Astrocyte (in vitro differentiated cells and primary cell): ENCODE results near the gene CYTH3.

Experiments
- CTCF ChIP-seq: IDR thresholded peaks from 2 replicates; pipeline ENCODE4 v1.5.1; 2011; ENCODE audit warnings: low read depth, mild to moderate bottlenecking, inconsistent platforms, low read length, moderate library complexity; ENCODE audit not compliant: insufficient read depth
- EZH2 ChIP-seq: IDR thresholded peaks from 2 replicates; pipeline ENCODE4 v1.6.1; 2012; ENCODE audit warnings: mild to moderate bottlenecking, low read length, inconsistent platforms; ENCODE audit not compliant: insufficient read depth

GRCh38 chr7:6142871-6143380 is 129.5 kb downstream of the CYTH3 start:
- TF ChIP-seq CTCF (no peak), EZH2 (no peak)
